Endothelial cell of umbilical vein (primary cell): ENCODE measurements around the gene TSPEAR. TPM values are rescaled to one million over a fixed set of nuclear protein-coding genes. Genes with fewer than 3 reads are reported as not detected.

ENCODE experiments used
- BruUV-seq: library from RNA; stranded (reverse); fragments of 400-500 nt; replicated peaks from 2 replicates; lab custom pipeline; 2021; lab: Mats Ljungman, UMichigan
- CTCF ChIA-PET: fragments of 300-600, 350-600 bp; sonication (Branson Sonifier 250); formaldehyde crosslinking; loops from one replicate; lab custom pipeline; 2021; ENCODE audit warnings: antibody characterized with exemption, inconsistent platforms; lab: Charles Lee
- POLR2A ChIA-PET: fragments of 300-600, 350-600 bp; sonication (Branson Sonifier 250); formaldehyde crosslinking; loops from one replicate; lab custom pipeline; 2021; ENCODE audit warnings: antibody characterized with exemption, inconsistent platforms; lab: Charles Lee
- DNase-seq: peaks from one replicate; pipeline ENCODE4 v3.0.0-alpha.2; 2011; ENCODE audit warnings: low read depth, low spot score
- FAIRE-seq: peaks from 2 replicates; lab custom pipeline; 2011; peaks lifted over from hg19 to GRCh38; lab: Jason Lieb, UNC
- H2AFZ ChIP-seq: 2 replicates; pipeline ENCODE4 v1.6.0; 2012; ENCODE audit warnings: low read depth, low read length, control low read depth, inconsistent platforms
- H3K27ac ChIP-seq: 2 replicates; pipeline ENCODE4 v1.5.1; 2011; ENCODE audit warnings: low read depth, mild to moderate bottlenecking, control low read depth, low read length, moderate library complexity; ENCODE audit not compliant: insufficient read depth
- H3K27me3 ChIP-seq, 2 experiments: 2 replicates each; pipeline versions ENCODE4 v1.6.0 to v1.6.1; 2011; ENCODE audit warnings: low read length in 2 of 2, mixed read lengths in 1 of 2; ENCODE audit not compliant: control insufficient read depth in 2 of 2, insufficient read depth in 2 of 2
- H3K36me3 ChIP-seq, 2 experiments: 2 replicates in 1 of 2; 3 replicates in 1 of 2; pipeline ENCODE4 v1.5.1; 2011; ENCODE audit warnings: low read length in 2 of 2, mild to moderate bottlenecking in 1 of 2, moderate library complexity in 1 of 2; ENCODE audit not compliant: control insufficient read depth in 2 of 2, insufficient read depth in 2 of 2; ENCODE audit errors: extremely low read depth in 1 of 2
- H3K4me1 ChIP-seq: 3 replicates; pipeline ENCODE4 v1.5.1; 2011; ENCODE audit warnings: mild to moderate bottlenecking, low read length; ENCODE audit not compliant: control insufficient read depth, insufficient read depth; ENCODE audit errors: extremely low read depth
- H3K4me2 ChIP-seq: 2 replicates; pipeline ENCODE4 v1.6.1; 2011; ENCODE audit warnings: low read length, control low read depth, mixed read lengths; ENCODE audit not compliant: insufficient read depth
- H3K4me3 ChIP-seq, 3 experiments: fragments of 200-600 bp in 1 of 3; sonication (generic), shearing (Covaris generic) in 1 of 3; replicated peaks in 1 of 3; 2 replicates each; pipeline ENCODE4 v1.5.1; 2011 to 2016; ENCODE audit warnings: control low read depth in 3 of 3, low read length in 3 of 3, mild to moderate bottlenecking in 2 of 3, inconsistent platforms in 1 of 3, low read depth in 1 of 3, moderate library complexity in 1 of 3; ENCODE audit not compliant: insufficient read depth in 1 of 3
- H3K79me2 ChIP-seq: 2 replicates; pipeline ENCODE4 v1.6.0; 2012; ENCODE audit warnings: low read length, inconsistent platforms; ENCODE audit not compliant: control insufficient read depth, insufficient read depth
- H3K9ac ChIP-seq: replicated peaks from 2 replicates; pipeline ENCODE3; 2011; ENCODE audit warnings: low read length, control low read depth; ENCODE audit not compliant: insufficient read depth; ENCODE audit errors: extremely low read depth
- H3K9me1 ChIP-seq: replicated peaks from 3 replicates; pipeline ENCODE4 v1.6.0; 2011; ENCODE audit warnings: mild to moderate bottlenecking, low read length; ENCODE audit not compliant: control insufficient read depth, insufficient read depth; ENCODE audit errors: extremely low read depth
- H3K9me3 ChIP-seq: replicated peaks from 2 replicates; pipeline ENCODE4 v1.5.1; 2012; ENCODE audit warnings: low read length, inconsistent platforms; ENCODE audit not compliant: control insufficient read depth, insufficient read depth
- H4K20me1 ChIP-seq: replicated peaks from 2 replicates; pipeline ENCODE3; 2011; ENCODE audit warnings: mild to moderate bottlenecking, low read length; ENCODE audit not compliant: control insufficient read depth, insufficient read depth; ENCODE audit errors: extremely low read depth
- EZH2 ChIP-seq: IDR thresholded peaks from 2 replicates; pipeline ENCODE4 v1.6.1; 2012; ENCODE audit warnings: borderline replicate concordance, low read depth, mild to moderate bottlenecking, moderate library complexity, low read length, inconsistent platforms; ENCODE audit not compliant: severe bottlenecking
- FOS ChIP-seq: IDR thresholded peaks from 2 replicates; pipeline ENCODE4 v1.6.1; 2011; ENCODE audit warnings: mild to moderate bottlenecking, low read length, moderate library complexity, borderline replicate concordance; ENCODE audit not compliant: insufficient read depth
- GATA2 ChIP-seq: IDR thresholded peaks from 2 replicates; pipeline ENCODE4 v1.7.0; 2011; ENCODE audit warnings: low read depth, mild to moderate bottlenecking, moderate library complexity, mixed read lengths, low read length; ENCODE audit not compliant: insufficient read length, insufficient read depth
- MYC ChIP-seq: IDR thresholded peaks from one replicate; pipeline ENCODE4 v1.6.1; 2011; ENCODE audit warnings: mild to moderate bottlenecking, low read depth, low read length
- dilution Hi-C: fragments of 300-500 bp; cut with MboI; formaldehyde crosslinking; loops from one replicate; pipeline ENCODE4 v1.15.0; 2019; ENCODE audit warnings: low sequenced_read_pairs; ENCODE audit not compliant: extremely low pct_ligation_motif_present
- intact Hi-C: fragments of 100-400 bp; cut with micrococcal nuclease; formaldehyde crosslinking; loops from one replicate; pipeline ENCODE4 v1.10.0; 2022
- polyA plus RNA-seq, 4 experiments: library from polyadenylated mRNA; depleted of rRNA in 3 of 4; stranded (reverse) in 3 of 4; unstranded in 1 of 4; fragments of >200 nt; gene quantifications; 2 replicates each; pipeline versions ENCODE4 v1.2.1 to v1.2.3, GENCODE V29; 2011 to 2012; ENCODE audit warnings: missing spikeins in 1 of 4
- total RNA-seq: library from RNA; stranded (reverse); gene quantifications from 2 replicates; pipeline ENCODE4 v1.2.3, GENCODE V29; 2021
- TF ChIP-seq, protein P1 (sequence below), 2 donors: IDR thresholded peaks; 1 replicate in 1 of 2; 2 replicates in 1 of 2; pipeline ENCODE4 v1.5.1; 2011; ENCODE audit warnings: low read length in 2 of 2, mild to moderate bottlenecking in 2 of 2, moderate library complexity in 2 of 2, control low read depth in 1 of 2, inconsistent platforms in 1 of 2, low read depth in 1 of 2; ENCODE audit not compliant: insufficient read depth in 1 of 2; ENCODE audit errors: extremely low read depth in 1 of 2
- TF ChIP-seq, protein P2 (sequence below): IDR thresholded peaks from 2 replicates; pipeline ENCODE4 v1.6.1; 2011; ENCODE audit not compliant: insufficient read depth, insufficient read length

Gene TSPEAR
- total and polyA plus RNA-seq, 2 donors (not counting 3 experiments of a cell fraction or from before 2014, with no cell fraction given): 0.01 TPM; not detected in 1

GRCh38 chr21:44484498-44485253 is 226.7 kb downstream of the TSPEAR start:
- no peaks in the 10 kb centered on the region for H3K79me2 ChIP-seq
- H3K27ac ChIP-seq: no peak overlapping the region
- H3K9me3 ChIP-seq: no peaks in the 10 kb centered on the region
- CTCF ChIA-PET: no interaction called here
- H3K9me1 ChIP-seq: no peaks in the 10 kb centered on the region
- H3K9ac ChIP-seq: no peak overlapping the region
- dilution Hi-C loops (no loop called here), intact Hi-C loops (no loop called here)
- H3K27me3 ChIP-seq: no peaks in the 10 kb centered on the region
- no peaks in the 10 kb centered on the region for H3K36me3 ChIP-seq
- H3K4me2 ChIP-seq: no peak overlapping the region
- no peaks in the 10 kb centered on the region for H4K20me1 ChIP-seq
- DNase-seq (no peak), FAIRE-seq (no peak)
- H3K4me1 ChIP-seq: no peaks in the 10 kb centered on the region
- H3K4me3 ChIP-seq: no peak overlapping the region
- BruUV-seq: no TSS peak
- TF ChIP-seq, protein P1, sequence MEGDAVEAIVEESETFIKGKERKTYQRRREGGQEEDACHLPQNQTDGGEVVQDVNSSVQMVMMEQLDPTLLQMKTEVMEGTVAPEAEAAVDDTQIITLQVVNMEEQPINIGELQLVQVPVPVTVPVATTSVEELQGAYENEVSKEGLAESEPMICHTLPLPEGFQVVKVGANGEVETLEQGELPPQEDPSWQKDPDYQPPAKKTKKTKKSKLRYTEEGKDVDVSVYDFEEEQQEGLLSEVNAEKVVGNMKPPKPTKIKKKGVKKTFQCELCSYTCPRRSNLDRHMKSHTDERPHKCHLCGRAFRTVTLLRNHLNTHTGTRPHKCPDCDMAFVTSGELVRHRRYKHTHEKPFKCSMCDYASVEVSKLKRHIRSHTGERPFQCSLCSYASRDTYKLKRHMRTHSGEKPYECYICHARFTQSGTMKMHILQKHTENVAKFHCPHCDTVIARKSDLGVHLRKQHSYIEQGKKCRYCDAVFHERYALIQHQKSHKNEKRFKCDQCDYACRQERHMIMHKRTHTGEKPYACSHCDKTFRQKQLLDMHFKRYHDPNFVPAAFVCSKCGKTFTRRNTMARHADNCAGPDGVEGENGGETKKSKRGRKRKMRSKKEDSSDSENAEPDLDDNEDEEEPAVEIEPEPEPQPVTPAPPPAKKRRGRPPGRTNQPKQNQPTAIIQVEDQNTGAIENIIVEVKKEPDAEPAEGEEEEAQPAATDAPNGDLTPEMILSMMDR (IDR thresholded peaks at IDR 0.05; ENCODE audit: extremely low read depth in 1 of 2, insufficient read depth in 1 of 2, low read depth in 1 of 2, low read length in 2 of 2): no peak
- no peak for TF ChIP-seq EZH2
- no peak for TF ChIP-seq MYC
- no peak for TF ChIP-seq GATA2
- TF ChIP-seq FOS: no peak
- TF ChIP-seq, protein P2, sequence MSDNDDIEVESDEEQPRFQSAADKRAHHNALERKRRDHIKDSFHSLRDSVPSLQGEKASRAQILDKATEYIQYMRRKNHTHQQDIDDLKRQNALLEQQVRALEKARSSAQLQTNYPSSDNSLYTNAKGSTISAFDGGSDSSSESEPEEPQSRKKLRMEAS: no peak
- no peak overlapping the region for H2AFZ ChIP-seq
- POLR2A ChIA-PET: no interaction called here
